Kidney glomerular epithelial cell (primary cell): ENCODE data around the gene MEGF8.
"Not testable (repeated sequence)": the region's sequence is repeated elsewhere in the genome, so short reads cannot be mapped to it uniquely, and the experiment has no call there.

Source experiments
- DNase-seq: peaks from one replicate; lab custom pipeline; 2025; lab: John Stamatoyannopoulos, UW

The MEGF8 gene

GRCh38 chr19:42309686-42310085 lies 15.7 kb upstream of the MEGF8 start:
- DNase-seq = no peak

GRCh38 chr19:42311657-42312056 lies 13.8 kb upstream of the MEGF8 start:
- DNase-seq = no peak

- DNase-seq = no peak
Measured at GRCh38 chr19:42312370-42312769, 13.1 kb upstream of the MEGF8 start.

GRCh38 chr19:42313096-42313839 lies 12.2 kb upstream of the MEGF8 start, which contains the start of gene TMEM145:
TSS of gene TMEM145 (plus strand) at chr19:42313309. CDS start at chr19:42313377, 68 bp downstream.
- DNase-seq = peak; percentile 23

- no peak for DNase-seq
Measured at GRCh38 chr19:42313840-42314755, 11.3 kb upstream of the MEGF8 start.

GRCh38 chr19:42315024-42315423 lies 10.4 kb upstream of the MEGF8 start:
- DNase-seq = no peak

- DNase-seq = no peak
Measured at GRCh38 chr19:42316223-42317211, 8.9 kb upstream of the MEGF8 start.

- DNase-seq = no peak
Measured at GRCh38 chr19:42317535-42317934, 7.9 kb upstream of the MEGF8 start.

GRCh38 chr19:42322305-42322704 lies 3.1 kb upstream of the MEGF8 start:
- DNase-seq = no peak

GRCh38 chr19:42323473-42323851 lies 2.0 kb upstream of the MEGF8 start:
- DNase-seq = no peak

- no peak for DNase-seq
Measured at GRCh38 chr19:42323852-42324654, 1.4 kb upstream of the MEGF8 start.

GRCh38 chr19:42324655-42325307 lies 654 bp upstream of the MEGF8 start:
- no peak for DNase-seq

- DNase-seq = no peak
Measured at GRCh38 chr19:42325896-42326771, 699 bp downstream of the MEGF8 start.

GRCh38 chr19:42326969-42327368 lies 1.5 kb downstream of the MEGF8 start:
- no peak for DNase-seq

- DNase-seq = no peak
Measured at GRCh38 chr19:42327381-42327780, 1.9 kb downstream of the MEGF8 start.

GRCh38 chr19:42328106-42328505 lies 2.7 kb downstream of the MEGF8 start:
- no peak for DNase-seq

- no peak for DNase-seq
Measured at GRCh38 chr19:42328854-42329253, 3.4 kb downstream of the MEGF8 start.

- no peak for DNase-seq
Measured at GRCh38 chr19:42330241-42330711, 4.8 kb downstream of the MEGF8 start.

- not testable (repeated sequence) for DNase-seq
Measured at GRCh38 chr19:42331333-42331732, 5.9 kb downstream of the MEGF8 start.
